ENCODE measurements around the gene PARVB.

Gene PARVB

DNA sequence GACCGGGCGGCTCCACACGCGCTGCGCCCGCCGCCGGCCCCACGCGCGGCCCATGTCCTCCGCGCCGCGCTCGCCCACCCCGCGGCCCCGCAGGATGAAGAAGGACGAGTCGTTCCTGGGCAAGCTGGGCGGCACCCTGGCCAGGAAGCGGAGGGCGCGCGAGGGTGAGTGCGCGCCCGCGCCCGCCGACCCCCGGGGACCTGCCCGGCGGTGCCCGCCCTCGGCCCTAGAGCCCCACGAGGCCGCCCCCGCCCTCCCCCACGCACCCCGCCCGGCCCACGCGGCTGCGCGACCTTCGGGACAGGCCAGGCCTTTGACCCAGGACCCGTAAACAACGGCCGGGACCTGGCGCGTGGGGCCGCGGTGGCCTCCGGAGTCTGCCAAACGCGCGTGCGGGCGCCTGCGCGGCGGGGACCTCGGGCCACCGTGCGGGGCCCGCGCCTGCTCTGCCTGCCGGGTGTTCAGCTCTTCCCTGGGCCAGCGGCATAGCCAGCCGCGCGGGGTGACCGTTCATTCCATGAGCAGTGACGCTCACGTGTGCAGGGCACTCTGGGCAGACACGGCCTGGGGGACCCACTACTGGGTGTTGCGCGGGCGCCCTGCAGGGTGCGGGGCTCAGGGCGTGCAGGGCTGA is at the start of gene PARVB:
TSS of gene PARVB (plus strand) at position 15 of the 634 bp plus-strand sequence. CDS start at position 53, 38 bp downstream.
- peak; percentile 62 for DNase-seq

DNA sequence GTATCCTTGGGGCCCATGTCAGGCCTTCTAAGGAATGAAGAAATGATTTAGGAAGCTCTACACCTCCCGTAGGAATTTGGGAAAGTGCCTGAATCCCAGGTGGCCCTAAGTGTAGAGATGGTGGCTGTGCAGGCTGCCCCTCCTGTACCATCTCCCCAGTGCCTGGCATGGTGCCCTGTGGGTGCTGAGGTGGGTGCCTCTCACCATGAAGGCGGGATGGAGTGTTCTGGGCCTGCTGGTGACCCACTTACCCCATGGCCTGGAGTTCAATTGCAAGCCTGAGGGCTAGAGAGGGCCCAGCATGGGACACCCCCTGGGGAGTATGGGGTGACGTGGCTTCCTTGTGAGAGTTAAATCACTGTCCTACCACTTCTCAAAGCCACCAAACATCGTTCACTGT is 49.1 kb upstream of the PARVB start:
- no peak for DNase-seq

DNA sequence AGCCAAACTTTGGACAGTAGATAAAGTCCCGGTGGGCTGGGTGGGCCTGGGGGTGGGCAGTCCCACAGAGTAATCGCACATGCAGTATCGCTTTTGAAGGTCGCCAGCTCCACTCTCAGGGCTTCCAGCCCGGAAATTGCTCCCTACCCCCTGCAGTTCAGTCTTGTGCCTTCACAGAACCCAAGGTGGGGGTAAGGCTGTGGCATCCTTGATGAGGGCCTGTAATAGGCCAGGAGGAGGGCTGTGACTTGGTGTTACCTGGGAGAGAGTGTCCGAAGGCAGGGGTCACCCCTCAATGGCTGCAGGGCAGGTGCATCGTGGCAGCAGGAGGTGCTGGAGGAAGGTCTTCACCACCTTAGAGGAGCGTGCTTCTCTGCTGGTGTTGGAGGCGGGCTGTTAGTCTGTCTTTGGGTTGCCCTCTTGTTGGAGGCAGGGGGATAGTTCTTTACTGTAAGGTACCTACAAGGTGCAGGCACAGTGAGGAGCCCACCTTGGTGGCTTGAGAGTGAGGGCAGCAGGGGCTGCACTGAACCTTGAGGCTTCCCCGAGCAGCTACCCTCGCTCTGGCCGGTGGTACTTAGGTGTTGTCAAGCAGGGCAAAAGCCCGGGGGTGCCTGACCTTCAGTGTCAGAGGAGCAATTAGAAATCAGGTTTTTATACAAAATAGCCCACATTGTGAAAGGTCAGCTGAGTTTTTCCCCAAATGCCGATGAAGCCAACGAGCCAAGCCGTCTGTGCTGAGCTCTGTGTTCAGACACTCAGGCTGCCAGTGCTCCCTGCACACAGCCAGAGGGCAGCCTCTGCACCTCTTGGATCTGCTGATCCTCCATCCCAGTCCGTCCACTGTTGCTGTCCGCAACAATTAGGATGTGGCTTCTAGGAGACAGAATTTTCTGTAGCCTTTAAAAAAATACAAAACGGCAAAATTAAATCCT is 47.0 kb upstream of the PARVB start:
- DNase-seq, result no peak

DNA sequence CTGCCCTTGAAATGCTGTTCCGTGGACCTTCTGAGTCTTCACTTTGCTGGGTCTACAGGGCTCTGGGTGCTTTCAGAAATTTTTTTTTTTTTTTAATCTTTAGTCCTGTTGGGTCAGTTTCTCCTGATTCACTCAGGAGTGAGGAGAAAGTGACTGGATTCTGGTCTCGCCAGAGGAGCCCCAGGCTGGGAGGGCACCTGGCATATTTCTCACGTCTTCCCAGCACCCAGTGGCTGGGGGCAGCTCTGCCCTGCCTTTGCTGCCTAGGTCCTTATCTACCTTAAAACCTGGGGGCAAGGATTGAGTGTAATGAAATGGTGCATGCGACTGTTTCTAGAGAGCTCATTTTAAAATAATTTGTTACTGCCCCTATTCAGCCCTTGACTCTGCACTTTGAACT is 45.5 kb upstream of the PARVB start:
- DNase-seq, result no peak

DNA sequence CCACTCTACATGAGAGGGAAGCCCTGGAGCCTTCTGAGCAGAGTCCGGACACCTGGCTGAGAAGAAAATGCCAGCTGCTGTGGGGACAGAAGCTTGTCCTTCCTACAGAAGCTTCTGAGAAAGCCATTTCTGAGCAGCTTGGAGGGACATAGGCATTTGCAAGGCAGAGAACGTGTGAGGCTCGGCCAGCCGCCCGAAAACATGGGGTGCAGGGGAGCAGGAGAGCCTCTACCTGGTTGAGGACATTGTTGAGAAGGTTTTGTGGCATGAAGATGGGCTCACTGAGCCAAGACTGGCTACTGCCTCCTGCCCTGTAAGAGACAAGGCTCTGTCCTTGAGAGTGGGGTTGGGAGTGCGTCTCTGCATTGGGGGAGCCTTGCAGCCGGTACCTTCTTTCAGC is 43.5 kb upstream of the PARVB start:
- no peak for DNase-seq

DNA sequence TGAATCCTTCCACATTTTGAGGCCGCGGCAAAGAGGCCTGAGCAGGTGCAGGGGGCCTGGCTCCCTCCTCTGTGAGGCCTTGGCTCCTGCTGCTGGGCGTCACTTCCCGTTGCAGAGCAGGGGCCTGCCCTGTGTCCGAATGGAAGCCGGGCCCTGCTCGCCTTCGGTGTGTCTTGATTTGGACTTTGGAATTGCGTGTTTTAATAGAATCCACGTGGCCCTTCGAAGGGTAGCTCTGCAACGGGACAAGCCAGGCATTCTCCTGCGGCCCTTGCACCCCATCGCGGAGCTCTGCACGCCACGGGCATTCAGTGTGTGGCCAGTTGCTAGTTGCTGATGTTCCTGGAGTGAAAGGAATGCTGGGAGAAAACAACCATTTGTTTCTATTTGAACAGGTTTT is 43.1 kb upstream of the PARVB start:
- no peak for DNase-seq

GRCh38 chr22:43983808-43984207 is 40.3 kb upstream of the PARVB start:
- no peak for DNase-seq

GRCh38 chr22:43985532-43985931 is 38.6 kb upstream of the PARVB start:
- DNase-seq, result no peak

DNA sequence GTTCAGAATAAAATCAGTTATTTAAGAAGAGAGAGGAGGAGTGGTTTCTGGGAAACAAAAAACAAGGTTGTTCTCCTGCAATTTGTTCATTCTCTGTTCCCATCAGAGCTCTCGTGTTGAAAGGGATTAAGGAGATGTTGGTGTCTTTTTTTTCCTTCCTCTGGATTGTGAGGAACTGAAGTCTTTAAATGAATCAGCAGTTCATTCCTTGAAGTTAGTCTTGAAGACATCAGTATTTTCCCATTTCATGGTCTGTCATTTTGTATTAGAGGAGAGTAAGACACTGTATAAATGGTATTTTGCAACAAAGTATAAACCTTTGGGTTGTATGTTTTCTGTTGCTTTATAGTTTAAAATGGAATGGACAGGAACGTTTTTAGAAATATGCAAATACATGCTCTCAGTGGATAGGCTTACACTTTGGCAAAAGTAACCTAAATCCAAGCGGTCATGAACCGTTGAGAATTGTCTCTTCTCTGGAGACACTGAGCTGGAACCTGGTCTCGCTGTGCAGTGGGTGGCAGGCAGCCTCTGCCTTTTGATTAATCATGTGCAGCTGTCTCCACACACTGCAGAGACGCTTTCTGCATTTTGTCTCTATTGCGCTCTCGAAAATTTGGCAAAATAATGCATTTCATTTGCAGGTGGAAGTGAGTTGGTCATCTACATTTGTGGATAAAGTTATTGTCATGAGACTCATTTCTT is 35.8 kb upstream of the PARVB start:
- DNase-seq, result no peak

DNA sequence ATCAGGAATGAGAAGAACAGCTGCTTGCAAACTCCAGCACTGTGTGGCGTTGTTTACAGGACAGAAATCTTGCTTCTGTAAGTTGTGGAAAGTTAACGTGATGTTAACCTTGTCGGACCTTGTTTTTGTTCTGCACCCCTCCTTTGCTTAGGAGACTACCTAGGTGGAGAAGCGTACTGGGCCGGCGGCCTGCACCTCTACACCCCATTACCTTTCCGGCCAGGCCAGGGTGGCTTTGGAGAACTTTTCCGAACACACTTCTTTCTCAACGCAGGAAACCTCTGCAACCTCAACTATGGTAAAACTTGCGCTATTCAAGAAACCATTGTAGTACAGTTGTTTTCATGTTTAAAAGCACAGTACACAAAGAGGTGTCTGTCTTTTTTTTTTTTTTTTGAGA is 35.1 kb upstream of the PARVB start:
- DNase-seq, result no peak

DNA sequence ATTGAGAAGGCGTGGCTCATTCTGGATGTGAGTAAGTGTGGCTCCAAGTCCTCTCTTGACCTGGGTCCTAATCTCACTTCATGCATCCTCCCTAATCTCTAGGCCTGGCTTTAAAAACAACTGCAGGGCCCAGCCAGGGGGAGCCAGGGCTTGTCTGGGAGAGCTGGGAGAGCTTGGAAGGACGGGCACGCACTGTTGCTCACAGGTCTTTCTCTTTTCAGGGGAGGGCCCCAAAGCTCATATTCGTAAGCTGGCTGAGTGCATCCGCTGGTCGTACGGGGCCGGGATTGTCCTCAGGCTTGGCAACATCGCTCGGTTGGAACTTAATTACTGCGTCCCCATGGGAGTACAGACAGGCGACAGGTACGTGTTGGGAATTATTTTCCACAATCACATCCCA is 34.1 kb upstream of the PARVB start:
- DNase-seq, result no peak

DNA sequence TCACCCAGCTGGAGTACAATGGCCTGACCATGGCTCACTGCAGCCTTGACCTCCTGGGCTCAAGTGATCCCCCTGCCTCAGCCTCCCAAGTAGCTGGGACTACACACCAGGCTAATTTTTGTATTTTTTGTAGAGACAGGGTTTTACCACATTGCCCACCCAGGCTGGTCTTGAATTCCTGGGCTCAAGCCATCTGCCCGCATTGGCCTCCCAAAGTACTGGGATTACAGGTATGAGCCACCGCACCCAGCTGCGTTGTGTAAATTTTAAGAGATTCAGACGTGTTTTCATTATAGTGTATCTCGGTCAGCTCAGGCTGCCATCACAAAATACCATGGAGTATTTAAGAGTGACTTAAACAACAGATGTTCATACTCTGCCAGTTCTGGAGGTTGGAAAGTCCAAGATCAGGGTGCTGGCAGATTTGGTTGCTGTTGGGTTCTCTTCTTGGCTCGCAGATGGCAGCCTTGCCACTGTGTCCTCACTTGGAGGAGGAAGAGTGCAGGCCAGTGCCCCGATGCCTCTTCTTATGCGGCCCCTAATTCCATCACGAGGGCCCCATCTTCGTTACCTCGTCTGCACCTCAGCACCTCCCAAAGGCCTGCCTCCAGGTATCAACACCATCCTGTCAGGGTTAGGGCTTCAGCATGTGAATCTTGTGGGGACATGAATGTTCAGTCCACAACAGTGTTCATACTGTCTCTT is 32.6 kb upstream of the PARVB start:
- DNase-seq, result no peak

DNA sequence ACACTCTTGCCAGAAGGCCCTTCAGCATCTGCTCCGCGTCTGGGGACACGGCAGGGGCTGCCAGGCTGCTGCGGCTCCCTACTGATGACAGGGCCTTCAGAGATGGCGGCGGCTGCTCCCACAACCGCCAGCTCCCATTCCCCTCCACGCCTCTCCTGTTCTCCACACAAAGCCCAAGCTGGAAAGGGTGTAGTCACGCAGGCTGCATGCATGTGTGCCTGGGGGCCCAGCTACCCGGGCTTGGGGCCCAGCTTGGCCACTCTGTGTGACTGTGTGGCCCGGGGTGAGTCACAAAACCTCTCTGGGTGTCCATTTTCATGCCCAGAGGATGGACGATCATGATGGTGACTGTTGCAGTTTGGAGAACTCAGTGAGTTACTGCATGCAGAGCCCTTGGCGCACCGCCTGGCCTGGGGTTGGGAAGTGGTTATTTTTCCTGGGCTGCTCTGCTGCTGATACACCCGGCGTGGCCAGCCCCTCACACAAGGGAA is 31.7 kb upstream of the PARVB start:
- DNase-seq, result peak; percentile 37

DNA sequence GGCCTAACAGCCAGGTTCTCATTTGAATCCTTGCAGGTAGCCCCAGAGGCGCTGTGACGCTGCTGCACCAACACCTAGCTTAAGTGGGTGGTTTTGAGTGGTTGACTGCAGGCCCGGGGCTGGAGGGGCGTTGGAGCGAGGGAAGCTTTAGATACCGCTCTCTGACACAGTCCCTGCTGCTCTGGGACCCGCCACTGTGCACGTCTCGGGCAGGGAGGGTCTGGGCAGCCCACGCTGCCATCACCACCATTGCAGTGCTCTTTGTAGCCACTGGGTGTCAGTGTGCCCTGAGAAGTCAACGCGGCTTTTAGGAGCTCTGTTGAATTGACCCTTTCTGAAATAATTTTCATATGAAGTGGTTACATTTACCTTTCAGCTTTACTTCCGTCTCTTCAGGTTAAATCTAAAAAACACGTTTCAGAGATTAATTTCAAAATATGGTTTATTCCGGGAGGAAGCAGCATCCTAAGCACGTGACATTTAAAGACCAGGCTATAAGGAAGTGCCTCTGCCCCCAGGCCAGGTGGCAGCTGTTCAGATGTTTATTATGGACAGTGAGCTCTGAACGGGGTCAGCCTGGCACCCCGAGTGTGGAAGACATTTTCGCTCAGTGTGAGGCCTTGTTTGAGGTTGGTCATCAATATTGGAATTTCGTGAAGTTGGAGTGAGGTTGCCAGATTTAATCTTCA is 30.9 kb upstream of the PARVB start:
- peak; percentile 85 for DNase-seq

- DNase-seq, result no peak
These were observed 30.1 kb upstream of the PARVB start for GRCh38 chr22:43994006-43994405.

DNA sequence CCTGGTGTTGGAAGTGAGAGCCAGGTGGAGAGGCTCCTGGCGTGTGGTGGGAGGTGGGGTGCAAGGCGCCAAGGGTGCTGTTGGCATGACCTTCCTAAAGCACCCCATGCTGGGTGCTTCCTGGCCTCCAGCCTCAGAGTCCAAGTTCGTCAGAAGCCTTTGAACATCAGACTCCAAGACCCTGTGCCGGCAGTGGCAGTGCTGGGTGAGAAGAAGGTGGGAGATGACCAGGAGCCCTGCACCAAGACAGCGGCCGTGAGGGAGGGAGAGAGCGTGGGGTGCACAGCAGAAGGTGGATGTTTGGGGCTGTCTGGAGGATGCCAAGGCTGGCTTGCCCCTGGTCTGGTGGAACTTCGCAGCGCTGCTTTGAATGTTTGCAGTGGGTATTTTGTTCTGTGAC is 29.7 kb upstream of the PARVB start:
- no peak for DNase-seq

- no peak for DNase-seq
These were observed 28.9 kb upstream of the PARVB start for GRCh38 chr22:43995057-43995685.

DNA sequence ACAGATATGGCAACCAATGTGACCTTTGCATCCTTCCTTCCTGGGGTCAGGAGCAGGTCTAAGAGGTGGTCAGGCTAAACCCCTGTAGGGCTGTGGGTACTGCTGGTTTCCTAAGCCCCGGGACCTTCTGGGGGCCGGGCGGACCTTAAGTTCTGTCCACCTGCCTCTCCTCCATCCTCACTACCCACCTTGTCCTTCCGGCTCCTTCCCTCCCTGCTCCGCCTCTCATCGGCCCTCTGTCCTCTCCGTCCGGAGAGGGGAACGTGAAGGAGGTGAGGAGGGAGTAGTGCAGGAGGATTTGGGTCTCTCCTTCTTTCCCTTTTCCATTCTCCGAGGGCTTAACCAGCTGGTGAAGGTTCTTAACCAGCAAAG is 28.3 kb upstream of the PARVB start:
- DNase-seq, result no peak

- DNase-seq, result peak; percentile 70
These were observed 27.7 kb upstream of the PARVB start for GRCh38 chr22:43996170-43996980.

DNA sequence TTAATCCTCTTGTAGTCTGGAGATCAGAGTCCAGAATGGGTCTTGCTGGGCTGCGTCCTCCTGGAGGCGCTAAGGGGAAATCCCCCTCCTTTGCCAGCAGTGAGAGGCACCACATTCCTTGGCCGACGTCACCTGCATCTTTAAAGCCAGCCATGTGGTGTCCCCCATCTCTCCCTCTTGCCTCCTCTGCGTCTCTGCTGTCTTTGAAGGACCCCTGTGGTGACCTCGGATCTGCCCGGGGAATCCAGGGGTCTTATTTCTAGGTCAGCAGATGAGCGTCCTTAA is 27.2 kb upstream of the PARVB start:
- DNase-seq, result no peak

DNA sequence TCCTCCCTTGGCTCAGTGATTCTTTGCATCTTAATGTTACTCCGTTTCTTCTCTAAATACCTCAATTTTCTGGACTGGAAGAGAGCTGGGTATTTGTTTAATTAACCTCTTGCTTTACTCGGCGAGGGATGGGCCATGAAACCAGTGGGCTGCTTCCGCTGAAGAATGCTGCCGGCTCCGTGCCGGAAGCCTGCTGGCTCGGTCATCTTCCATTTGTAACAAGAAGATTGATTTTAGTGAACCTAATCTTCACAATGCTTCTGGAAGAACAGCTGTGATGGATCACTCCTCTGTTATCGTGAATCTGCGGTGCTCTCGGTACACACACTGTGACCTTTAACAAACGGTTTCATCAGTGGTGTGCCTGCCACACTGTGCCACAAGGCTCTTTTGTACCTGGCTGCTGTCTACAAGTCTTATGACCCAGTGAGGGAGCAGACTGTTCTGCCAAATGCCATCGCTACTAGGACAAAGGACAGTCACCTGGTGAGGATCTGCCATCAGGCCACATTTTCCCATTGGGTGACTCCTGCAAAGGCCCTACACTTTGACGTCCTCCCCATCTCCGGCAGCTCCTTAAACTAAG is 25.3 kb upstream of the PARVB start:
- DNase-seq, result no peak

All from retina (tissue), 1 donor.